ENCODE data around the gene ZNRD2. TPM values are rescaled to one million over a fixed set of nuclear protein-coding genes. Genes with fewer than 3 reads are reported as not detected.

Gene ZNRD2
- total RNA-seq, 1 donor from 2014 or later = 37.4 TPM

DNA sequence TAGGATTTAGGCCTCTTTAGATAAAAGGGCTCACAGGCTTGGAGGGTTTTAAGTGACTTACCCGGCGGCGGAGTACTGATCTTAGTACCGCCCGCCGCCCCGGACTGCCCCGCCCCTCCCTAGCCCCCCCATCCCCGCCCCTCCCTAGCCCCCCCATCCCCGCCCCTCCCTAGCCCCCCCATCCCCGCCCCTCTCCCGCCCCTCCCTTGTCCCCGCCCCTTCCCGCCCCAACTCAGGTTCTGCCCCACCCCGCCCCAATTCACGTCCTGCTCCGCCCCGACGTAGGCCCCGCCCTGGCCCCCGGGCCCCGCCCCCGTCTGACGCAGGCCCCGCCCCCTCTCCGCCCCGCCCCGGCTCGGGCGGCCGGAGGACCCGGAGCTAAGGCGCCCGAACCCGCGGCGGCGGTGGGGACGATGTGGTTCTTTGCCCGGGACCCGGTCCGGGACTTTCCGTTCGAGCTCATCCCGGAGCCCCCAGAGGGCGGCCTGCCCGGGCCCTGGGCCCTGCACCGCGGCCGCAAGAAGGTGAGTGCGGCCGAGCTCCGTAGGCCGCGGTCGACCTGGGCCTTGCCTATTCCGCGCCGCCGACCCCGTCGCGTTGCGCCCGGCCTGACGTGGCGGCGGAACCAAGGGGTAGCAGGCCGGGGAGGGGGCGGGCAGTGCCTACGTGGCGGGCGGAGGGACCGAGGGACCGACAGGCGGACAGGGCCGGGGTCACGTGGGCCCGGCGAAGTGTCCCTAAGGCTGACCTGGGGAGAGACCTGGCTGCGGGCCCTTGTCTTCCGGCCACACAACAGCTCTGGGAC lies 45.3 kb upstream of the ZNRD2 start, which contains the start of gene SCYL1:
Gene SCYL1 (plus strand): TSS at position 343 of the 805 bp plus-strand sequence. CDS start 71 bp downstream, at position 414.
- peaks cover 52% of the 10 kb centered on the region for H3K4me1 Mint-ChIP-seq (ENCODE audit: unreplicated experiment)
- peak within 1 kb of the TSS; percentile 91 for H3K4me3 Mint-ChIP-seq (ENCODE audit: unreplicated experiment)
- H3K27me3 Mint-ChIP-seq (ENCODE audit: unreplicated experiment) = peaks cover 11% of the 10 kb centered on the region
- H3K27ac Mint-ChIP-seq (ENCODE audit: unreplicated experiment) = peak within 1 kb of the TSS; percentile 96
- DNase-seq (ENCODE audit: low spot score) = peak; percentile 85
- no peaks in the 10 kb centered on the region for H3K9me3 Mint-ChIP-seq (ENCODE audit: unreplicated experiment)
- peaks cover 7% of the 10 kb centered on the region for H3K36me3 Mint-ChIP-seq (ENCODE audit: low read depth, unreplicated experiment)
- TF ChIP-seq, protein P1, sequence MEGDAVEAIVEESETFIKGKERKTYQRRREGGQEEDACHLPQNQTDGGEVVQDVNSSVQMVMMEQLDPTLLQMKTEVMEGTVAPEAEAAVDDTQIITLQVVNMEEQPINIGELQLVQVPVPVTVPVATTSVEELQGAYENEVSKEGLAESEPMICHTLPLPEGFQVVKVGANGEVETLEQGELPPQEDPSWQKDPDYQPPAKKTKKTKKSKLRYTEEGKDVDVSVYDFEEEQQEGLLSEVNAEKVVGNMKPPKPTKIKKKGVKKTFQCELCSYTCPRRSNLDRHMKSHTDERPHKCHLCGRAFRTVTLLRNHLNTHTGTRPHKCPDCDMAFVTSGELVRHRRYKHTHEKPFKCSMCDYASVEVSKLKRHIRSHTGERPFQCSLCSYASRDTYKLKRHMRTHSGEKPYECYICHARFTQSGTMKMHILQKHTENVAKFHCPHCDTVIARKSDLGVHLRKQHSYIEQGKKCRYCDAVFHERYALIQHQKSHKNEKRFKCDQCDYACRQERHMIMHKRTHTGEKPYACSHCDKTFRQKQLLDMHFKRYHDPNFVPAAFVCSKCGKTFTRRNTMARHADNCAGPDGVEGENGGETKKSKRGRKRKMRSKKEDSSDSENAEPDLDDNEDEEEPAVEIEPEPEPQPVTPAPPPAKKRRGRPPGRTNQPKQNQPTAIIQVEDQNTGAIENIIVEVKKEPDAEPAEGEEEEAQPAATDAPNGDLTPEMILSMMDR (IDR thresholded peaks at IDR 0.05; ENCODE audit: unreplicated experiment) = no peak

DNA sequence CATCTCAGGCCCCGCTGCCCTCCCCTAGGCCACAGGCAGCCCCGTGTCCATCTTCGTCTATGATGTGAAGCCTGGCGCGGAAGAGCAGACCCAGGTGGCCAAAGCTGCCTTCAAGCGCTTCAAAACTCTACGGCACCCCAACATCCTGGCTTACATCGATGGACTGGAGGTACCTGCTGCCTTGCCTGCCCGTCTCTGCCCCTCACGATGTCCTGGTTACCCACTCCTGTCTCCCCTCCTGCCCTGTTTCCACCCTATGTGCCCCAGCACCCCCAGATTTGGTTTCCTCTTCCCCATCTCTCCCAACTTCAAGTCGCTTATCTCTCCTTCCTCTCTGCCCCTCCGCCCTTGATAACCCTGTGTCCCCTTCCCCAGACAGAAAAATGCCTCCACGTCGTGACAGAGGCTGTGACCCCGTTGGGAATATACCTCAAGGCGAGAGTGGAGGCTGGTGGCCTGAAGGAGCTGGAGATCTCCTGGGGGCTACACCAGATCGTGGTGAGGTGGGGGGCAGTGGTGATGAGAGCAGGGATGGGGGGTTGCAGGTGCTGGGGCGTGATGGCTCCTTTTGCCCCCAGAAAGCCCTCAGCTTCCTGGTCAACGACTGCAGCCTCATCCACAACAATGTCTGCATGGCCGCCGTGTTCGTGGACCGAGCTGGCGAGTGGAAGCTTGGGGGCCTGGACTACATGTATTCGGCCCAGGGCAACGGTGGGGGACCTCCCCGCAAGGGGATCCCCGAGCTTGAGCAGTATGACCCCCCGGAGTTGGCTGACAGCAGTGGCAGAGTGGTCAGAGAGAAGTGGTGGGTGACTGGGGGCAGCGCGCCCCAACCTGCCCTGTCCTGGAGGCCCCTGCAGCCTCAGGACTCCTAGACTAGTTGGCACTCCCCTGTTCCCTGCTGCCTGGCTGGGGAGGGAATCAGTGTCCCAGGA lies 44.5 kb upstream of the ZNRD2 start:
- TF ChIP-seq, protein P1 (IDR thresholded peaks at IDR 0.05; ENCODE audit: unreplicated experiment) = no peak
- Mint-ChIP-seq H3K27me3 (ENCODE audit: unreplicated experiment) (peaks cover 17% of the 10 kb centered on the region), H3K9me3 (ENCODE audit: unreplicated experiment) (no peaks in the 10 kb centered on the region), H3K36me3 (ENCODE audit: low read depth, unreplicated experiment) (peaks cover 13% of the 10 kb centered on the region), H3K27ac (ENCODE audit: unreplicated experiment) (peak overlapping the region; percentile 48), H3K4me3 (ENCODE audit: unreplicated experiment) (peak overlapping the region; percentile 91), H3K4me1 (ENCODE audit: unreplicated experiment) (peaks cover 57% of the 10 kb centered on the region)
- no peak for DNase-seq (ENCODE audit: low spot score)

DNA sequence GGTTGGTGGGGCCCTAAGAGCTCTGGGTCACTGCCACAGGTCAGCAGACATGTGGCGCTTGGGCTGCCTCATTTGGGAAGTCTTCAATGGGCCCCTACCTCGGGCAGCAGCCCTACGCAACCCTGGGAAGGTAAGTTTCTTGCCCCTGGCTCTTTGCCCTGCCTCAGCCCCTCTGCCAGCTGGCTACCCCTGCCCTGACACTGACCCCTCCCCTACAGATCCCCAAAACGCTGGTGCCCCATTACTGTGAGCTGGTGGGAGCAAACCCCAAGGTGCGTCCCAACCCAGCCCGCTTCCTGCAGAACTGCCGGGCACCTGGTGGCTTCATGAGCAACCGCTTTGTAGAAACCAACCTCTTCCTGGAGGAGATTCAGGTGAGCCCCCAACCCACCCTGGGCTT lies 43.5 kb upstream of the ZNRD2 start:
- no peak for DNase-seq (ENCODE audit: low spot score)
- TF ChIP-seq, protein P1 (IDR thresholded peaks at IDR 0.05; ENCODE audit: unreplicated experiment) = no peak
- Mint-ChIP-seq H3K36me3 (ENCODE audit: low read depth, unreplicated experiment) (peaks cover 22% of the 10 kb centered on the region), H3K4me1 (ENCODE audit: unreplicated experiment) (peaks cover 54% of the 10 kb centered on the region), H3K27ac (ENCODE audit: unreplicated experiment) (no peak overlapping the region), H3K4me3 (ENCODE audit: unreplicated experiment) (peak overlapping the region; percentile 86), H3K9me3 (ENCODE audit: unreplicated experiment) (no peaks in the 10 kb centered on the region), H3K27me3 (ENCODE audit: unreplicated experiment) (peaks cover 17% of the 10 kb centered on the region)

DNA sequence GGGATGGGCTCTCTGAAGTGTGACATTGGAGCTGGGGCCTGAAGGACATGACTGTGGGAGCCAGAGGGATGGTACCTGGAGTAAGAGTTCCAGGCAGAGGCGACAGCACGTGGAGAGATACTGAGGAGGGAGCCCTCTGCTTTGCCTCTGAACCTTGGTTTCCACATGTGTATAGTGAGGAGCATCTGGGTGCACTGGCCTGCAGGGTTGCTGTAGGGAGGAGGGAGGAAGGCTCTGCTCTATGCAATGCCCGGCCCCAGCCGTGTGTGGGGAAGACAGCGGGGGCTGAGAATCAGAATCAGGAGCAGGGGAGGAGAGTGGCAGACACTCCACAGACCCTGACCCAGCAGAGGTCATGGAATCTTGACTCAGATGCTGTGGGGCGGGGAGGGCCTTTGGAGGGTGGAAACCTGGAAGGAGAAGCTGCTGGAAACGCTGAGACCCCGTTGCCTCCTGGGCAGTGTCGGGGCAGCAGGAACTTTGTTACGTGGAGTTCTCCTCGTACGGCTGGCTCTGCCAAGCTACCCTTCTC lies 41.4 kb upstream of the ZNRD2 start:
- H3K27me3 Mint-ChIP-seq (ENCODE audit: unreplicated experiment) = peaks cover 18% of the 10 kb centered on the region
- no peak for DNase-seq (ENCODE audit: low spot score)
- H3K36me3 Mint-ChIP-seq (ENCODE audit: low read depth, unreplicated experiment) = peaks cover 29% of the 10 kb centered on the region
- H3K4me3 Mint-ChIP-seq (ENCODE audit: unreplicated experiment) = peak overlapping the region; percentile 12
- TF ChIP-seq, protein P1 (IDR thresholded peaks at IDR 0.05; ENCODE audit: unreplicated experiment) = no peak
- H3K27ac Mint-ChIP-seq (ENCODE audit: unreplicated experiment) = no peak overlapping the region
- peaks cover 32% of the 10 kb centered on the region for H3K4me1 Mint-ChIP-seq (ENCODE audit: unreplicated experiment)
- H3K9me3 Mint-ChIP-seq (ENCODE audit: unreplicated experiment) = no peaks in the 10 kb centered on the region

All from endothelial cell (in vitro differentiated cells).